GM18907 (cell line): ENCODE measurements around the gene SBF1.

Source experiments
- ATAC-seq: cut with Tn5 transposase; IDR thresholded peaks from one replicate; pipeline ENCODE4 v1.9.1; 2021; ENCODE audit warnings: mild to moderate bottlenecking, moderate library complexity; ENCODE audit not compliant: unreplicated experiment

The SBF1 gene

DNA sequence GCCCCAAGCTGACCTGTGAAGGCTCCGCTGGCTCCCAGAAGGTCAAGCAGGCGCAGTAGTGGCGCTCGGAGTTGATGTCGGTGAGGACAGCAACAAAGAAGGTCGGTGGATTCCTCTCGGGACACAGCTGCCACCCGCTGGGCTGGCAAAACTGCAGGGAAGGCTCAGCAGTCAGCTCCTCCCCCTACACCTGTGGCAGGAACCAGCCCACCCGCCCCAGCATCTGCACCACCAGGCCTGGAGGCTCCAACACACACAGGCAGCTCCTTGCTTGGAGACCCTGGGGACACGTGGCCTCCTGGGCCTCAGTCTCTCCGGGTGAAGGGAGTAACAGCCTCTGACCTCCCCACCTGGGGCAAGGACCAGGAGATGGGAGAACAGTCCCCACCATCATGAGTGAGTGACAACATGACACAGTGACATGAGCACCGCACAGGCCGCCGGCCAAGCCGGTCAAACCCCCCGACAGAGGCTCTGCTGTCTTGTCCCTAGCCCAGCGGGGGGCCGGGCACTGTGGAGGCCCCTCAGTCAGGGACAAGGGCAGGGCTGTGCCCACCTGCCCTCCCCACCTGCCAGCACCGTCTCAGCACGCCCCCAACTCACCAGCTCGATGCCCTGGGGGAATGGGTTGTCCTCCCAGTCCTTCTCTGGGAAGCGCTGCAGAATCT, 6.9 kb downstream of the SBF1 start:
- no peak for ATAC-seq

DNA sequence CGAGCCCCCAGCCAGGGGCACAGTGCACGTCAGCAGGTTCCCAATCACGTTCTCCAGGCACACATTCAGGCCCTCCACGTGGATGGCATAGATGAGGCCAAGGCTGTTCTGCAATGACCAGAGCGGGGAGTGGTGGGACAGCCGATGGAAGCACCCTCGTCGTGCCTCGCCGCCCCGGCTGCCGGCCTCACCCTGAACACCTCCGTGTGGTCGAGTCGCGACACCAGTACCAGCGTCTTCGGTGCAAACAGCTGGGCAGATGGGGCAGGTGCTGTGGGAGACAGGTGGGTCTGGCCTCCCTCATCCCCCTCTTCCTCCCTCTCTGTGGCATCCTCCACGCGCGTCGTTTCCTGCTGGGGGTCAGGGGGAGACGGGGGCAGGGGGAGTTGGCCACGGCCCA, 7.5 kb downstream of the SBF1 start:
- ATAC-seq: no peak

DNA sequence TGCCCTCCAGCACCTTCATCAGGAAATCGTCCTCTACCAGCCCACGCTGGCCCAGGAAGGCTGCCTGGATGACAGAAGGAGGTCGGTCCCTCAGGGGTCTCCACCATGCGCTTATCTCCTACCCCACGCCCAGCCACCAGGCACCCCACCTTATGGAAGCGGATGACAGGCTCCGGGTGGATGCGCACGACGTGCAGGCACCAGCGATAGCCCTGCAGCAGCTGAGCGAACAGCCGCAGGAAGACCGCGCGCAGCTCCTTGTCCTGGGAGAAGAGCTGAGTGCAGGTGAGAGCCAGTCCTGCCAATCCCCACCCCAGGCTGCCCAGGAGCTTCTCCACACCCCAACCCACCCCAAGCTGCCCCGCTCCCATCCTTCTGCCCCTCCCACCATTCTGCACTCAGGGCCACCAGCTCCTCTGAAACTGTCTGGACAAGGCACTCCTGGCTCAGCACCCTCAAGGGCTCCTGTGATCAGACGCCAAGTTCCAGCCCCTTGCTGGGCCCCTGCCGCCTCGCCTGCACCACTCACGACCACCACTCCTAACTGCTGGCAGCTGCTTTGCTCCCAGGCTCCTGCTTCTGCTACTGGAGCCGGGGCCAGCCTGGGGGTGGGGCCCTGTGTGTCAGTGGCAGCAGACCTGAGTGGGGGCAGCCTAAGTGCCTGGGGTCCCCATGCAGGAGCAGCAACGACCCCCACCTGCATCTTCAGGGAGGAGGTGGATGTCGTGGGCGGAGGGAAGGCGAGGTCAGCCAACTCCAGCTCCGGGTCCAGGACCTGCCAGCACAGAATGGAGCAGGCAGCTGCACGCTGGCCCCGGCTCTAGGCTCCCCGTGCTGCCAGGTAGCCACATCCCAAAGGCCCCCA, 9.5 kb downstream of the SBF1 start:
- no peak for ATAC-seq

DNA sequence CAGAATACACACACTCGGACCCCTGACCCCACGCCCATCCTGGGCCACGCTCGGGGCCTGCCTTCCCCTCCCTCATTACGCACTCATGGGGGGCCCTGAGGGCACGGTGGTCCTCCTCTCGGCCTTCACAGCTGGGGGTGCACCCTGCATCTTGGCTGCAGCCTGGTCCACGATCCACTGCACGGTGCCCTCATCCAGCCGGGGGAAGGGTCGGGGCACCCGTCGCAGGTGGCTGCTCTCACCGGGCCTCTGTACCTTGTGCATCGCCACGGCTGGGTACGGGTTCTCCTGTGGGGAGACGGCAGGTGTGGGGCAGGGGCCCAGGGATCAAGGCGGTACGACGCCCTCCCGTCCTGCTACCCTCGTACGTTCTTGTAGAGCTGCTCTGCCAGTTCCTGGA, 10.4 kb downstream of the SBF1 start:
- no peak for ATAC-seq

DNA sequence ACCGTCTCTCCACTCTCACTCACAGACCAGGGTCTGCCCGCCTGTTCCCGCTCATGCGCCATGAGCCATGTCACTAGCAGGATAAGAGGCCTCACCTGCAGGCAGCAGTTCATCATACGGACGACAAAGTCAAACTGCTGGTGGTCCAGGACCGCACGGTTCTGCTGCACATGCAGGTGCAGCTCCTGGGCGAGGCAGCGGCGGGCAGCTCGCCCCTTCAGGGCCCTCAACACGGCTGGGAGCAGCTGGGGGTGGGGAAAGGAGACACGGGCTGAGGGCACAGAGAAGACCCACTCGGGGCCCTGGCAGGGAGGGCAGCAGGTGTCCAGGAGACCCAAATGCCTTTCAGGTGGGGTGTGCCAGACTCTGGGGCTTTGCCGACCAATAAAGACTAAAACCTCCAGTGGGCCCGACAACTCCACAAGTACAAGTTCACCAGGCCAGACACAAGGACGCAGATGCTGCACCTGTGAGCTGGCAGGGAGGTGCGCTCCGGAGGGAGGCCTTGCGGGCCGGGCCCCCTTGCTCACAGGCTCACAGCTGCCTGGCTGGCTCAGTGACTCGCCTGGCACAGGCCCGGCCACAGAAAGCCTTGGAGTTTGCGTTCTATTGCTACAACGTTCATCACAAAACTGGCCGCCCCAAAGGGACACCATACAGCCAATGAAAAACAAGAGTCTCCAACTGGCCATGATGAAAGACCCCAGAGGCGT, 11.5 kb downstream of the SBF1 start:
- ATAC-seq: no peak

DNA sequence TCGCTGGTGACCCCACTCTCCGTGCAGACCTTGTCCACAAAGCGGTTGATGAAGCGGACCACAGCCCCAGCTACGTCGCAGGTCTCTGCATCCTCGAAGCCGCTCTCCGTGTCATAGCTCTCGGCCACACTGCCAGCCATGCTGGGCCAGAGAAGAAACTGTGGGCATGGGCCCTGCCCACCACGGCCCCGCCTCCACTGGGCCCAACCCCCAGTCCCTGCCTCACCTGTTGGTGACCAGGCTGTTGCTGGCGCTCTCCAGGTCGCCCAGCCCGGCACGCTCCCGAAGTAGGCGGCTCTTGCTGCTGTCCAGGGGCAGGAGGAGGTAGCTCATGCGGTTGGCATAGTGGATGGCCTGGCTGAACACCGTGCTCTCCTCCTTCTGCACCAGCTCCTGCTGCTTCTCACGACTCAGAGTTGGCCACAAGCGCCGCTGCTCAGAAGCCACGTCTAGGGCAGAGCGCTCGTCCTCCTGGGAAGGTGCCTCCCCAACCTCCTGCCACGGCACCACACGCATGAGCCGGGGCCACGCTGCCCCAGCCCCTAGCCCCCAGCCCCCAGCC, 12.8 kb downstream of the SBF1 start:
- ATAC-seq: no peak

DNA sequence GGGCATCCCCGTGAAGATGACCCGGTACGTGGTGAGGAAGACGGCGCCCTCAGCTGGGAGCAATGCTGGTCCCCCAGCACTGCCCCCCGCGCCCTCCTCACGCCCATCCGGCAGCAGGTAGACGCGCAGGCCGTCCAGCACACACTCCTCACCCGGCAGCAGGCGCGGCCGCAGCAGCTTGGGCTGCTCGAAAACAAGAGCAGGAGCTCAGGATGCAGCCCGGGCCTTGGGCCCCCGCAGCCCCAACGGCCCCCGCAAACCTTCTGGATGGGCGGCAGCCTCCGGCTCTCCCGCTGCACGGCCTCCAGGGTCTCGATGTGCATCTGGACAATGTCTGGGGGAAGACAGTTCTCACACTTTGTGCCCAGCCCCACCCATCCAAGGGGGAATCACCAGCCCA, 13.3 kb downstream of the SBF1 start:
- ATAC-seq: no peak

DNA sequence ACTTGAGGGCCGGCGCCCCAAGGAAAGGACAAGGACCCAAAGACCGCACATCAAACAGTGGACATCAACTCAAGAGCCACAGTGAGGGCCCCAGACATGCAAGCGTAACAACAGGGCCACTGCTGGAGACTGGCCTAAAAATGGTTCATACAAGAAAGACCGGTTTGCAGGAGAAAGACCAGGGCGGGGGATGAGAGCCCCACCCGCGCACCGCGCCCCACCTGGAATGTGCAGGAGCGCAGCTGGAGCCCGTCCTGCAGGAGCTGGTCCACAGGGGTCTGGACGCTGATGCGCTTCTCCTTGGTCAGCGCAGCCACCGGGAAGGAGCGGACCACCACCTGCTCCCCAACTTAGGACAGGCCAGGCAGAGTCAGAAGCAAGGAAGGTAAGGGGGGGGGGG, 13.9 kb downstream of the SBF1 start:
- ATAC-seq: no peak

DNA sequence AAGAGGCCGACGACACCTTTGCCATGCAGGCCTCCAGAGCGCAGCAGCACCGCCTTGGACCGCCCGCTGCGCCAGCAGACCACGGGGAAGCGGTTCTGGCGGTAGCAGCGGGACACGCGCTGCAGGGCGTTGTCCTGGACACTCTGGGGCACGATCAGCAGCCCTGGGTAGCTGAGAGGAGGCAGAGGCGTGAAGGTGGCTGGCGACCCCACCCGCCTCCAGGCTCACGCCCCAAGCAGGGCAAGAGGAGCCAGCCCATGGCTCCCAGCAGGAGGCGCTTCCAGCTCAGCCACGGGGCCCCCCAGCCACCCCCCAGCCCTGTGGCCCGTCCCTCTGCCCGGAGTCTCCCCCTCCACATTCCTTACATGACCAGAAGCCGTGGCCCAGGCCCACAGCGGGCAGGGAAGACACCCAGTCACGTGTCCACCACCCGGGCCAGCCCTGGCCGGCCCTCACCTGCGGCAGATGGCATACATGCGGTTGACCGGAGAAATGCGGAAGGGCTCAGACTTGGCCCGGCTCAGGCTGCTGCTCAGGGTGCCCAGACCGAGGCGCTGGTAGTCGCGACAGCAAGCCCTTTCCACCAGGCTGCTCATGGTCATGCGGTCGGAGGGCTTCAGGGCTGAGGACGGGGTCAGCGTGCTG, 15.2 kb downstream of the SBF1 start:
- no peak for ATAC-seq

DNA sequence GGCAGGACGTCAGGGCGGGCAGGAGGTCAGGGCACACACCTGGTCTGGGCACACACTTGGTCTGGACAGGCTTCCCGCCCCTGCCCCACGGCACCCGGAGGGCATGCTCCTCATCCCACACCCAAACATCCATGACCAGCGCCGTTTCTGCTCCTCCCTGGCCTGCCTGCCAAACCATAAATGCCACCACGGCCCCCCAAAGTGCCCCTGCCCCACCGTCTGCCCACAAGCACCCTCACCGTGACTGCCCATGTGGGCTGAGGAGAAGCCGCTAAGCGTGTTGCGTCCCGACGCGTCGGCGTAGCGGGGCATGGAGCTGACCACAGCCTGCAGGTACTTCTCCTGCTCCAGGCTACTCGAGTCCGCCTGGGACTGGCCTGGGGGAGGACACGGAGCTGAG, 15.8 kb downstream of the SBF1 start:
- ATAC-seq: no peak

DNA sequence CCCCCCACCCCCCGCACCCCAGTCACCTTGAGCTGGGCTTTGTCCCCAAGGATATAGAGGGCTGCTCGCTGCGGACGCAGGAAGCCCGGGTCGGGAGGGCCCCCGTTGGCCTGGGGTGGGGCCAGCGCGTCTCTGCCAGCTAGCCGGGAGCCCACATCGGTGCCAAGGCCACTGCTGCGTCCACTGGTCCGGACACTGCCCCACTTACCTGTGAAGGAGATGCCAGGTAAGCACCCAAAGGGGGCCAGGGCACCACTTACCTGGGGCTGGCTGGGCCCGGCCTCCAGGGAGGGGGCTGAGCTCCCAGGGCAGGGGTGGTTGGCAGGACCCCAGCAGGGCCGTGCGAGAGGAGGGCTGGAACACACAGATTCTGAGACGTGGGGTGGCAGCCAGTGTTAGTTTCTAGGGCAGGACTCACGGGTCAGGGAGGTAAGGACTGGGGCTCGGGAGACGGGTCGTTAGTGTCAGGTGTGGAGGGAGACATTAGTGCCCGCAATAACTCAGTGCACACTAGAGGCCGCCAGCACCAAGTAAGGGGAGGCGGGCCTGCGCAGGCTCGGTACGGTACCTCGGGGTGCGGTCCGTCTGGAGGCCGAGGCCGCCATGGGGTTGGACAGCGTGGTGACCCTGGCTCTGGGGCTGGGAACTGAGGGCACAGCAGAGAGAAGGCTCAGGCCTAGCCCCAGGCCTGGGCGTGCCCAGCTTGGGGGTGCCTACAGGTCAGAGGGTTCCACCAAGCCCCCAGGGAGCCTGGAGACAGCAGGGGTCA, 18.2 kb downstream of the SBF1 start:
- no peak for ATAC-seq

DNA sequence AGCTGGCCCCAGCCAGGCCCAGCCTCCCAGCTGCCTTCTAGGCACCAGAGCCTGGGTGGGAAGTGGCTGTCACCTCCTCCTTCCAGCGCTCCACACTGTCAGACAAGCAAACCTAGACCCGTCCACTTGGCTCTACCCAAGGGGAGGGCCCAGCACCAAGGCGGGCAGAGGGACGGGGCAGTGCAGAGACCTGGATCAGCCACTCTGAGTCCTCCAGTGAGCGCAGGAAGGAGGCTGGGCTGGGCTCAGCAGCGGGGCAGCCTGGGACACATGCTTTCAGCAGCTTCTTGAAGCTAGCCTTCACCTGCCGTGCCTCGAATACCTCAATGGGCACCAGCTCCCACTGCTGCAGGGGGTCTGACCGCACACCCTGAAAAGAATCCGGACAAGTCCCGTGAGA, 18.8 kb downstream of the SBF1 start:
- ATAC-seq: no peak

DNA sequence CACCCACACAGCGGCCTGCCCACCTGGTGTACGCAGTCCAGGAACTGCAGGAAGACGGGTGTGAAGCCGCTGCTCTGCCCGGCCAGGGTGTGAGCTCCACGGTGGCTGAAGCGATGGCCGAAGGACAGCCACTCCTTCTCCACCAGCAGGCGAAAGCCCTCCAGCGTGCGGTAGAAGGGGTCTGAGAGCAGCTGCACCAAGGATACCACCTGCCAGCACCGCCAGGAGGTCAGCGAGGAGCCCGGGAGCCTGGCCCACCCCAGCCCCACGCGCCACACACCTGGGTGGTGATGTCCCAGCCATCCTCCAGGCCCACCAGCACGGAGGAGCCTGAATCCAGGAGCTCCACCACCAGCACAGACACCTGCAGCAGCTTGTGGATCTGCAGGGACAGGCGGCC, 19.6 kb downstream of the SBF1 start:
- no peak for ATAC-seq

DNA sequence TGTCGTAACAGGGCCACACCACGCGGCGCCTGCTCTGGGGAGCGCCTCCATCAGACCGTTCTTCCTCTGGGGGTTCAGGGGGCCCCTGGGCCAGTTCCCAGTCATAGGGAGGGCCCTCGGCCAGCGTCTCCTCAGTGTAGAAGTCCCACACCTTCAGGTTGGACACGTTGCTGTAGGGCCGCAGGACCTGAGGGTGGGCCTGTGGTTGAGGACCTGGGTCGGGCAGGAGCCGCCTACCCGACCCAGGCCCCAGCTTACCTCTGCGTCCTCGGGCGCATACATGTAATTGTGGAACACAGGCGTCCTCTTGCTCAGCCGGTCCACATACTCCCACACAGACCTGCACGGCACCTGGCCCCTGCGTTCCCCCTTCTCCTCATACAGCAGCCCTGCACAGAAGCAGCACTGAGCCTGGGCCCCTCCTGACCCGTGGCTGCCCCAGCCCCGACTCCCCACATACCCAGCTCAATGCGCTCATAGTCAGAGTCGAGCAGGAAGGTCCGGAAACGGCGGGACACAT, 20.2 kb downstream of the SBF1 start:
- ATAC-seq: no peak

DNA sequence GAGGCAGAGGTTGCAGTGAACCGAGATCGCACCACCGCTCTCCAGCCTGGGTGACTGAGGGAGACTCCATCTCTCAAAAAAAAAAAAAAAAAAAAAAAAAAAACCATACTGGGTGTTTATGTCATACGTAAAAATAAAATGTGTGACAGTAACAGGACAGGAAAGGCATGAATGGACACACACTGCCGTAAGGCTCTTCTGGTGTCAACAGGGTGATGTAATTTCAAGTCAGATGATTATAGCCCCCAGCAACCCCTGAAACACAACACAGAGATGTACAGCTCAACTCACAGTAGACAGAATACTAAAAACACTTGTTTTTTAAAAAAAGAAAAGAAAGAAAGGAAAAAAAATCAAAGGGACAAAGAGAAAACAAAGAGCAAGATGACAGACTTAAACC, 22.2 kb downstream of the SBF1 start:
- ATAC-seq: no peak

DNA sequence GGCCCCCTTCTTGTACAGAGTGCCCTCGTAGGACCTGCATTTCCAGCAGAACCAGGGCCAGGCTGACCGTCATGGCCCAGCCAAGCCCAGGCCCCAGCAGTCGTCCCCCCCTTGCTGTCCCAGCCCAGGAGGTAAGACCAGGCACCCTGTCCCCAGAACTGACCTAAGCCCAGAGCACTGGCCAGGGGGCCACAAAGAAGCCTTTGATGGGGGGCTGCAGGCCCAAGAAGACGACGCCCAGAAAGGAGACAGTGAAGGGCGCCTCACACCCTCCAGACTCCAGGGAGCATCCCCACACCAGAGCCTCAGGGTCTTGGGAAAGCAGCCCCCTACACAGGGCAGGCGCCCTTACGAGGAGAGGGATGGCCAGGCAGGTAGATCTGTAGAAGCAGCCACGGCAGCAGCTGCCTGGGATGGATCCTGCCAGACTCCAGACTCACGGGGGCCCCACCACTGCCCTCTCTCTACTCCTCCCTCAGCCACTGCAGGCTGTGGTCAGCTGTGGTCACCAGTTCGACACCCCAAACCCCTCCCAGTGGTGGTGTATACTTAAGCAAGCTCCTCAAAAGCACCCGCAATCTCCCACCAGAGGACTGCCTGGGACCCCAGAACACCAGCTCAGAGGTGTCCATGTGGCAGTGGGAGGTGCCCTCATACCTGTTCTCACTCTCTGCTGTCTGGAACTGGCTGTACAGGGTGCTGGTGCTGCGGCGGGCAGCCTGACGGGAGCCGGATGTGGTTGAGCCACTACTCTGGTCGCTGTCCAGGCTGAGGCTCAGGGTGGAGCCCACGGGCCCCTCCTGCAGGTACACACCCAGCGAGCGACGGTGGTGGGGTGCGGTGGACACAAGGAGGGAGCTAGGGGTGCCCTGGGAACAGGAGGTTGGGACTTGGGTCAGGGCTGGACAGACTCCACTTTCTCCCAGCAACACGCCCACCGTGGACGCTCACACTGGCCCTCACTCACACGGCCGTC, 27.0 kb downstream of the SBF1 start:
- ATAC-seq: no peak

DNA sequence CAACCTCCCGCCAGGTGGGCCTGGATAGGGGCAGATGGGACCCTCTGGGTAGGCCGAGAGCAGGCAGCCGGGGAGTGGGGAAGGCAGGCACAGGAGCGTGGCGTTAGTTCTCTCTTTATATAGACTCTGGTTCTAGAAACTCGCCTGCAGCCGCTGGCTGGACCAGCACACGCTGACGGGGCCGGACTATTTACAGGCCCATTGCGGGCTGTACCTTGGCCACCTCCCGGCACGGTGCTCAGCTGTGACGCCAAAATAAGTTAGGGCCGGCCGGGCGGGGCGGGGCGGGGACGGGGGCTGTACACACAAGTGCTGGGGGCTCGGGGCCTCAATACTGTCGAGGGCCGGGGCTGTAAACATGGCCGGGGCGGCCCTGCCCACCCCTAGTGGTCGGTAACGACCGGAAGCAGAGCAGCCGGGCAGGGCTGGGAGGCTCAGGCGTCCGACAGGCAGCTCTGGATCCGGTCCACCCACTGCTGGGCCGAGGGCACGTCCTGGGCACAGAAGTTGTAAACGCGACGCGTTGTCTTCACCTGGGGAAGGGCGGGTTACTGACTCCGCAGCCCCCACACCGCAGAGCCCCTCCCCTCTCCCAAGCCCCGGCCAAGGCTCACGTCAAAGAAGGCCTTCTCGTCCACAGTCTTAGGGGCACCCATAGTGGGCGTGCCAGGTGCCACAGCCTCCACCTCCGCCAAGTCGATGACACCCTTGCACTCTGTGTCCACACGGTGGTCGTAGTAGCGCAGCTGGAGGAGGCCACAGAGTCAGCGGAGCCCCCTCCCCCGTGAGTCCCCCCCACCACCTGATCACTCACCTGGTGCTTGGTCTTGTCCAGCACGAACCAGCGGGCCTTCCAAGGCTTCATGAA, 27.9 kb downstream of the SBF1 start:
- no peak for ATAC-seq
